ENCODE data around the gene CDC23. TPM values are rescaled to one million over a fixed set of nuclear protein-coding genes. Genes with fewer than 3 reads are reported as not detected.
"Not testable (repeated sequence)": the region's sequence is repeated elsewhere in the genome, so short reads cannot be mapped to it uniquely, and the experiment has no call there.

The CDC23 gene, protein sequence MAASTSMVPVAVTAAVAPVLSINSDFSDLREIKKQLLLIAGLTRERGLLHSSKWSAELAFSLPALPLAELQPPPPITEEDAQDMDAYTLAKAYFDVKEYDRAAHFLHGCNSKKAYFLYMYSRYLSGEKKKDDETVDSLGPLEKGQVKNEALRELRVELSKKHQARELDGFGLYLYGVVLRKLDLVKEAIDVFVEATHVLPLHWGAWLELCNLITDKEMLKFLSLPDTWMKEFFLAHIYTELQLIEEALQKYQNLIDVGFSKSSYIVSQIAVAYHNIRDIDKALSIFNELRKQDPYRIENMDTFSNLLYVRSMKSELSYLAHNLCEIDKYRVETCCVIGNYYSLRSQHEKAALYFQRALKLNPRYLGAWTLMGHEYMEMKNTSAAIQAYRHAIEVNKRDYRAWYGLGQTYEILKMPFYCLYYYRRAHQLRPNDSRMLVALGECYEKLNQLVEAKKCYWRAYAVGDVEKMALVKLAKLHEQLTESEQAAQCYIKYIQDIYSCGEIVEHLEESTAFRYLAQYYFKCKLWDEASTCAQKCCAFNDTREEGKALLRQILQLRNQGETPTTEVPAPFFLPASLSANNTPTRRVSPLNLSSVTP
- 19.5 and 23.2 TPM in 2 replicates for total RNA-seq (2012; rRNA removed)

DNA sequence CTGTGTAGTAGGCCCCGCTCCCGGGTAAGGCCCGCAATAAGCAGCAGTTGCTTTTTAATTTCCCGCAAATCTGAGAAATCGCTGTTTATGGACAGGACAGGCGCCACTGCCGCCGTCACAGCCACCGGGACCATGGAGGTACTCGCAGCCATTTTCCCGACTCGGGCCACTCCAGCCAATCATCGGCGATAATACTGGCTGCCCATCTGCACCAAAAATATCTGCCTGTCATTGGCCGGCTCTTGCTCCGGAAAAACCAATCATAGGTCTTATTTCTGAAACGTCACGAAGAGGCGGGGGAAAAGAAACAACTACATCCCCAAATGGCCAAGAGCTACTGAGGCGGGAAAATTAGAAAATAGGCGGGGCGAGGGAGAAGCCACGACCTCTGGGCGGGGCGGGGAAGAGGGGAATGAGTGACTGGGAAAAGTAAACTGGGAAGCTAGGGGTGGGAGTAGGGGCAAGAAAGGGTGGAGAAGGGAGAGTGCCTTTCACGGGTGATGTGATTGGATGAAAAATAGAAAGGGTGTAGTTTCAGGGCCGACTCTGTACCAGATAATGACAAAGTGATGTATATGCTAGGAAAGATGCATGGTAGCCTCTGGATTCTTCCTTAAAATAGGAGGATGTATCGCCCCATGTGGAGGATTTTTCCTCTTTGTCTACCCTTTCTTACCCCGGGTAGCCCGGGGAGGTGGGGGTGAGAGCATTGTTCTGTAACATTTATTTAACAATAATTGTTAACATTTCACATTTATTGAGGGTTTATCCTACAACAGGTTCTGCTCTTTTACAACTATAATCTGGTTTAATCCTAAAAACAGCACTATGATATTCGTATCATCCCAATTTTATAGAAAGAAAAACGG is at the start of gene CDC23:
Gene CDC23, minus strand, starts transcription at position 163 of the 869 bp plus-strand sequence. Its CDS starts 11 bp downstream, at position 152.
- Histone ChIP-seq H3K9ac (ENCODE audit: low read depth, low read length) (peak within 1 kb of the TSS; percentile 93), H3K36me3 (ENCODE audit: insufficient read depth, low read length) (peaks cover 5% of the 10 kb centered on the region), H3K4me3 (ENCODE audit: low read length) (peak within 1 kb of the TSS; percentile 85), H3K4me2 (ENCODE audit: low read length) (peak within 1 kb of the TSS; percentile 81), H3K4me1 (ENCODE audit: control insufficient read depth, insufficient read depth, low read length) (peaks cover 4% of the 10 kb centered on the region), H3K9me3 (replicated peaks; ENCODE audit: low read length) (no peaks in the 10 kb centered on the region), H3K27me3 (ENCODE audit: control insufficient read depth, insufficient read depth, low read length) (no peaks in the 10 kb centered on the region)

DNA sequence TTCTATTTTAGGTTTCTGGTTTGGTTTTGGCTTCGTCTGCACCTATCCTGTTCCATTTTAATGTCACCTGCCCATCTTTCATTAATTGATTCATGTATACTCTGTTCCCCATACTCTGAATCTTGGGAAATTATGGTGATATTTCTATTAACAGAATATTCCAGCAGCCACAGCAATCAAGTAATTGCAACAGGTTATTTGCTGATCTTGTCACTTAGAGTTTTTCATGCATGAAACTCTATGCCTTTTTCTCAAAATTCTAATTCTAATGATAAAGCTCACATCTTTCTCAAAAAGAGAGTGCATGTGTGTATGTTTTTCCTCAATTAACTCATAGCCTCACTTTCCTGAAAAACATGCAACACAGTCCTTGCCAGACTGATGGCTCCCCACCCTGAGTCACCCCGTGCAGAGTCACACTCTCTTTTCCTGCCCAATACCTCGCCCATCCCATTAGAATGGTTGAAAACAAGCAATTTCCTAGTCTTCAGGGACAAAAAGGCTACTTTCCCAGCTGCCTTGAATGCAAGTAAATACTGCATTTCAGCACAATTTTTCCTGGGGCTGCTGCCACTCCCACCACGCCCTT is 45.7 kb upstream of the CDC23 start:
- Histone ChIP-seq H3K4me1 (ENCODE audit: control insufficient read depth, insufficient read depth, low read length) (no peaks in the 10 kb centered on the region), H3K36me3 (ENCODE audit: insufficient read depth, low read length) (no peaks in the 10 kb centered on the region), H3K9me3 (replicated peaks; ENCODE audit: low read length) (no peaks in the 10 kb centered on the region), H3K9ac (ENCODE audit: low read depth, low read length) (no peak overlapping the region), H3K4me2 (ENCODE audit: low read length) (no peak overlapping the region), H3K27me3 (ENCODE audit: control insufficient read depth, insufficient read depth, low read length) (peaks cover 43% of the 10 kb centered on the region), H3K4me3 (ENCODE audit: low read length) (no peak overlapping the region)

DNA sequence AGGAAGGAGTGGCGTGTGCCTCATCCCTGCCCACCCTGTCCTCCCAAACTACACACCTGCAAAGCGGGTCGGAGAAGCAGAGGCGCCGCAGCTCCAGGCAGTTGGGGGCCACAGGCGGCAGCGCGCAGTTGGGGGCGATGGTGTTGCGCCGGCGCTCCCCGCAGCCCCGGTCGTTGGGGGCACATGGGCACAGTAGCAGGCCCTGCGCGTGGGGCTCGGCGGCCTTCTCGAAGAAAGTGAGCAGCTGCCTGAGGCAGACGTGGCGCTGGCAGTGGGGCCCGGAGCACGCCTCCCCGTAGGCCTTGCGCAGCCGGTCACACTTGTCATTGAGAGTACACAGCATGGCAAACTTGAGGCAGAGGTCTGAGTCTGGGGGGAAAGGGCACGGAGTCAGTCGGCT is 44.5 kb upstream of the CDC23 start:
- H3K27me3 ChIP-seq (ENCODE audit: control insufficient read depth, insufficient read depth, low read length), result peaks cover 51% of the 10 kb centered on the region
- H3K9ac ChIP-seq (ENCODE audit: low read depth, low read length), result no peak overlapping the region
- H3K36me3 ChIP-seq (ENCODE audit: insufficient read depth, low read length), result no peaks in the 10 kb centered on the region
- no peak overlapping the region for H3K4me2 ChIP-seq (ENCODE audit: low read length)
- H3K4me1 ChIP-seq (ENCODE audit: control insufficient read depth, insufficient read depth, low read length), result no peaks in the 10 kb centered on the region
- no peaks in the 10 kb centered on the region for H3K9me3 ChIP-seq (replicated peaks; ENCODE audit: low read length)
- H3K4me3 ChIP-seq (ENCODE audit: low read length), result no peak overlapping the region

DNA sequence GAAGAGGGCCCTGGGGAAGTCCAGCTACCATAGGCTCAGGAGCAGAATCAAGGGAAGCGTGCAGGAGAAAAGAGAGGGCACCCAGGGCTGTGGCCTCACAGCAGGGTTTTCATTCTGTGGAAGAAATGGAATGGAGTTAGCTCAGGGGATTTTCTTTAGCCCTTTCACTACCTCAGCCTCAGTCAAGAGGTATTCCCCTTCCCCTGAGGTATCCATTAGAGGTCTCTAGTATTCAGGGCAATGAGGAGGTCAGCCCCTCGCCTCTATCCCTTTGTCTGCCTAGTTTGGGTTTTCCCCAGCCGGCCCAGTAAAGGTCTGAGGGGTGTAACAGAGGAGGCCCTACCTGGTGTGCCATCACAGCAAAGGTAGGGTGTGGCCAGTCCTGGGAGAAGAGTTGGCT is 39.8 kb upstream of the CDC23 start:
- H3K4me2 ChIP-seq (ENCODE audit: low read length), result no peak overlapping the region
- H3K9ac ChIP-seq (ENCODE audit: low read depth, low read length), result no peak overlapping the region
- H3K9me3 ChIP-seq (replicated peaks; ENCODE audit: low read length), result no peaks in the 10 kb centered on the region
- H3K4me1 ChIP-seq (ENCODE audit: control insufficient read depth, insufficient read depth, low read length), result no peaks in the 10 kb centered on the region
- H3K4me3 ChIP-seq (ENCODE audit: low read length), result no peak overlapping the region
- peaks cover 42% of the 10 kb centered on the region for H3K27me3 ChIP-seq (ENCODE audit: control insufficient read depth, insufficient read depth, low read length)
- H3K36me3 ChIP-seq (ENCODE audit: insufficient read depth, low read length), result no peaks in the 10 kb centered on the region

DNA sequence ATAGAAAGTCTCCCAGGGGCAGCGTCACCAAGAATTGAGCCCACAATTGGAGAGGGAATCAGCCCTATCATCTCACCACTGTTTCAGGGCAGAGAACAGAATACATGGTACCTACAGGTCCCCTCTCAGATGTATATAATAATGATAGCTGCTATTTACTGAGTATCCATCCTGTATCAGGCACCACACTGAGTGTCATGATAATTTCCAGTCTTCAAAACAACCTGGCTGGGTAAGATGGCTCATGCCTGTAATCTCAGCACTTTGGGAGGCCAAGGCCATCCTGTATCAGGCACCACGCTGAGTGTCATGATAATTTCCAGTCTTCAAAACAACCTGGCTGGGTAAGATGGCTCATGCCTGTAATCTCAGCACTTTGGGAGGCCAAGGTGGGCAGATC is 34.7 kb upstream of the CDC23 start:
- H3K4me2 ChIP-seq (ENCODE audit: low read length); H3K9me3 ChIP-seq (replicated peaks; ENCODE audit: low read length); H3K4me1 ChIP-seq (ENCODE audit: control insufficient read depth, insufficient read depth, low read length); H3K9ac ChIP-seq (ENCODE audit: low read depth, low read length); H3K36me3 ChIP-seq (ENCODE audit: insufficient read depth, low read length); H3K4me3 ChIP-seq (ENCODE audit: low read length): not testable (repeated sequence)
- H3K27me3 ChIP-seq (ENCODE audit: control insufficient read depth, insufficient read depth, low read length), result peaks cover 18% of the 10 kb centered on the region

DNA sequence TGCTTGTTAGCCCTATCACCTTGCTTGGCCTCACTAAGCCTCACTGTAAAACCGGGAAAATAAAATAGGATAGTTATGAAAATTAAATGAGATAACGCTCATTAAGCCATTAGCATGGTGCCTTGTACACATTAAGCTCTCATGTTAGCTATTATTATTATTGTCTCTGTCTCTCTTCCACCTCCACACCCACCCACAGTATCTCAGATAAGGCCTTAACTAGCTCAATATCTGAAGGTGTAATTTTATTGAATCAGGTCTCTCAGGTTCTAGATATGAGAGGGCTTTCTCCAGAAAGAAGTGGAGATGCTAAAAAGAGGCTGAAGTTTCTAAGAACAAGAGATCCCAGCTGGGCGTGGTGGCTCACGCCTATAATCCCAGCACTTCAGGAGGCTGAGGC is 33.7 kb upstream of the CDC23 start:
- Histone ChIP-seq H3K9me3 (replicated peaks; ENCODE audit: low read length) (no peaks in the 10 kb centered on the region), H3K4me1 (ENCODE audit: control insufficient read depth, insufficient read depth, low read length) (peaks cover 5% of the 10 kb centered on the region), H3K36me3 (ENCODE audit: insufficient read depth, low read length) (no peaks in the 10 kb centered on the region), H3K4me3 (ENCODE audit: low read length) (no peak overlapping the region), H3K27me3 (ENCODE audit: control insufficient read depth, insufficient read depth, low read length) (peaks cover 20% of the 10 kb centered on the region), H3K9ac (ENCODE audit: low read depth, low read length) (no peak overlapping the region), H3K4me2 (ENCODE audit: low read length) (no peak overlapping the region)

DNA sequence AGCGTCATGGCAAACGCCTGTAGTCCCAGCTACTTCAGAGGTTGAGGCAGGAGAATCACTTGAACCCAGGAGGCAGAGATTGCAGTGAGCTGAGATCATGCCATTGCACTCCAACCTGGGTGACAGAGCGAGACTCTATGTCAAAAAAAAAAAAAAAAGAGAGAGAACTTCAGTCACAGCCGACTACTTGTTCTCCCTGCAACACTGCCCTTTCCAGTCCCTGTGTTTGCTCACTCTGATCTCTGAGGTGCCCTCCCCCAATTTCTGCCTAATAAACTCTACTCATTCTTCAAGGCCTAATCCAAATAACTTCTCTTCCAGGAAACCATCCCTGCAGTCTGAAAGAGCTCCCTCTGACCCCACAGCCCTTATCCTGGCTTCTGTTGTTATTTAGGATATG is 33.2 kb upstream of the CDC23 start:
- Histone ChIP-seq H3K36me3 (ENCODE audit: insufficient read depth, low read length) (no peaks in the 10 kb centered on the region), H3K9ac (ENCODE audit: low read depth, low read length) (no peak overlapping the region), H3K27me3 (ENCODE audit: control insufficient read depth, insufficient read depth, low read length) (peaks cover 23% of the 10 kb centered on the region), H3K4me1 (ENCODE audit: control insufficient read depth, insufficient read depth, low read length) (peaks cover 10% of the 10 kb centered on the region), H3K9me3 (replicated peaks; ENCODE audit: low read length) (no peaks in the 10 kb centered on the region), H3K4me3 (ENCODE audit: low read length) (no peak overlapping the region), H3K4me2 (ENCODE audit: low read length) (no peak overlapping the region)

DNA sequence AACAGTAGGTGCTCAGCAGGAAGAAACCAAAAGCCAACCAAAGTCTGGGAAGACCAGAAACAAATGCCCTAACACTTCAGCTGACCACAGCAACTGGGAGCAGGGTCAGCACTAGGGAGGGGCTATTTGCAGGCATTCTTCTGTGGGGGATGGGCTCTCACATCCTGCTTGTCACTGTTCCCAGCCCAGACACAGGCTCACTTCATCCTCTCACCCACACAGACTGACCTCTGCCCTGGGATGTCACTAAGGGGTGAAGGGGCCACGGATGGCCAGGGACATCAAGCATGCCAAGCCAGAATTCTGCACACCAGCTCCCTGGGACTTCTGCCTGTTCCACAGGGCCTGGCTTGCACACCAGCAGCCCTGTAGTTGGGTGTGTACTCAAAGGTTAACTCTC is 32.6 kb upstream of the CDC23 start:
- Histone ChIP-seq H3K4me2 (ENCODE audit: low read length) (no peak overlapping the region), H3K4me1 (ENCODE audit: control insufficient read depth, insufficient read depth, low read length) (peaks cover 11% of the 10 kb centered on the region), H3K4me3 (ENCODE audit: low read length) (no peak overlapping the region), H3K9me3 (replicated peaks; ENCODE audit: low read length) (no peaks in the 10 kb centered on the region), H3K9ac (ENCODE audit: low read depth, low read length) (no peak overlapping the region), H3K27me3 (ENCODE audit: control insufficient read depth, insufficient read depth, low read length) (peaks cover 29% of the 10 kb centered on the region), H3K36me3 (ENCODE audit: insufficient read depth, low read length) (no peaks in the 10 kb centered on the region)

DNA sequence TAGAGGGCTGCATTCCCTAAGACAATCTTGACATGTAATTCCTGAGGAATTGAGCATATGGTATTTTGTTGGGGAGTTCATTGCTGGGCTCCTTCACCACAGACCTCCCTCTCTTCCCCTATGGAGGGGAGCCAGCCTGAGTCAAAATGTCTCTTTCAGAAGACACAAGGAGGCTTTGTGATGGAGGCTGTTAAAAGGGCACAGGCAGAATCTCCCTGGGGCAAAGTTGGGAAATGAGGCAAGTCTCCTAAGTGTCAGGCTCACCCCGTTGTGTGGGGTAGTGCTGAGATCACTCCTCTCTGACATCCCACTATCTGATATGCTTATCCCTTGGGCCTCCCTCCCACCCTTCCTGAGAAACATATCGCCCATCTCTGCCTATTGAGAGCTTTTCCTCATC is 30.7 kb upstream of the CDC23 start:
- Histone ChIP-seq H3K4me1 (ENCODE audit: control insufficient read depth, insufficient read depth, low read length) (peaks cover 11% of the 10 kb centered on the region), H3K27me3 (ENCODE audit: control insufficient read depth, insufficient read depth, low read length) (peaks cover 41% of the 10 kb centered on the region)

DNA sequence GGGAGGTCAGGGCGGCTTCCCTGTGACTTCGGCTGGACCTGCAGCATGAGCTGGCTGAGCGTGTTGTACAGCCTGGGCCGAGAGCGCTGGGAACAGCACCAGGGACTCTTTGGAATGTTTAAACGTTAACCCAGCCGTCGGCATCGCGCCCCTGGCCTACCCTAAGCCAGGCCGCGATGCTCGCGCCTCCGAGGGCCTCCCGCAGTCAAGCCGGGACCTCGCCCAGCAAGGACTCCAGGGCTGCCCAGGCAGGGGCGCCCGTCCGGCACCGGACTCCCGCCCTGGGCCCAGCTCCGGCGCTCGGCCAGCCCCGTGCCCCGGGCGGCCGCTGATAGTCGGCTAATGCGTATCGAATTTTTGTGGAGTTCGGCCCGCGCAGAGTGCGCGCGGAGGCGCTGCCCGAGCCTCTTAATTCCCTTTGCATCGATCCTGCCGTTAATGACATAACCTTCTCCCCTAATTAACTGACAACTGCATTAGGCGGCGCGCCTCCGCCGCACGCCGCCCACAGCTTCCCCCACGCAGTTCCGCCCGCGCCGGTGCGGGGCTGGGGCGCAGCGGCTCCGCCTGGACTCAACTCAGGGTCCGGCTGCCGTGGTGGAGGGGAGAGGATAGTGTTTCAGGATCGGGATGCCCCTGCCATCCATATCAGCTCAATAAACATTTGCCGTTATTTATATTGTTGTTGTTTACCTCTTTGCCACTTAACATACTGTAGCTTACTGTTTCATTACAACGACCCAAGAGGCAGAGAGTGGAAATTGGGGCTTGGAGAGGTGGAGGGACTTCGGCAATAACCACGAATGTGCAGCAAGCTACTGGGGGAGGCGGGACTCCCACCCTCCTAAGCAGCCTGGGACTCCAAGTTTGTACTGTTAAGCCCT is 28.8 kb upstream of the CDC23 start:
- Histone ChIP-seq H3K4me1 (ENCODE audit: control insufficient read depth, insufficient read depth, low read length) (peaks cover 11% of the 10 kb centered on the region), H3K4me2 (ENCODE audit: low read length) (peak overlapping the region; percentile 82), H3K27me3 (ENCODE audit: control insufficient read depth, insufficient read depth, low read length) (peaks cover 47% of the 10 kb centered on the region), H3K9ac (ENCODE audit: low read depth, low read length) (peak overlapping the region; percentile 50), H3K4me3 (ENCODE audit: low read length) (peak overlapping the region; percentile 63), H3K36me3 (ENCODE audit: insufficient read depth, low read length) (no peaks in the 10 kb centered on the region), H3K9me3 (replicated peaks; ENCODE audit: low read length) (no peaks in the 10 kb centered on the region)

More for the DNA sequence above, 30.7 kb upstream of the CDC23 start:
- H3K36me3 ChIP-seq (ENCODE audit: insufficient read depth, low read length), result no peaks in the 10 kb centered on the region
- no peak overlapping the region for H3K4me2 ChIP-seq (ENCODE audit: low read length)
- H3K9ac ChIP-seq (ENCODE audit: low read depth, low read length), result no peak overlapping the region
- no peaks in the 10 kb centered on the region for H3K9me3 ChIP-seq (replicated peaks; ENCODE audit: low read length)
- no peak overlapping the region for H3K4me3 ChIP-seq (ENCODE audit: low read length)

All from skeletal muscle satellite cell (primary cell).